PC-3 (cell line): Measurements from ENCODE around the gene SLC38A4. TPM values are rescaled to one million over a fixed set of nuclear protein-coding genes. Genes with fewer than 3 reads are reported as not detected.

Experiments
- ATAC-seq: fragments of 200-7000 bp; cut with Tn5 transposase; 2 replicates; pipeline ENCODE4 v1.9.1; 2020; ENCODE audit warnings: mild to moderate bottlenecking, moderate library complexity
- BruUV-seq: library from RNA; stranded (reverse); fragments of 400-500 nt; replicated peaks from 2 replicates; lab custom pipeline; 2021; lab: Mats Ljungman, UMichigan
- CTCF ChIA-PET: fragments of 300-600 bp; sonication (Branson Sonifier 250); formaldehyde crosslinking; loops from one replicate; lab custom pipeline; 2022; ENCODE audit warnings: antibody characterized with exemption; lab: Charles Lee
- POLR2A ChIA-PET: fragments of 300-600 bp; sonication (Branson Sonifier 250); formaldehyde crosslinking; loops from one replicate; lab custom pipeline; 2022; ENCODE audit warnings: antibody characterized with exemption; ENCODE audit not compliant: unreplicated experiment; lab: Charles Lee
- DNase-seq: peaks from one replicate; pipeline ENCODE4 v3.0.0-alpha.2; 2015
- H2AFZ ChIP-seq: fragments of 300-600 bp; sonication (generic); 2 replicates; pipeline ENCODE4 v1.6.0; 2016; ENCODE audit warnings: antibody characterized with exemption, low read length
- H3F3A ChIP-seq: fragments of 300-600 bp; sonication (generic); one replicate; pipeline ENCODE4 v1.6.0; 2017; ENCODE audit warnings: antibody characterized with exemption, low read length, control low read depth, mild to moderate bottlenecking; ENCODE audit not compliant: unreplicated experiment
- H3K27ac ChIP-seq: fragments of 300-600 bp; sonication (generic); 2 replicates; pipeline ENCODE4 v1.5.1; 2016; ENCODE audit warnings: mild to moderate bottlenecking, low read length
- H3K27me3 ChIP-seq: fragments of 300-600 bp; sonication (generic); 2 replicates; pipeline ENCODE4 v1.6.1; 2016; ENCODE audit warnings: low read length, mixed read lengths
- H3K36me3 ChIP-seq: fragments of 300-600 bp; sonication (generic); 2 replicates; pipeline ENCODE4 v1.6.1; 2016; ENCODE audit warnings: low read depth, mixed run types, low read length, mixed read lengths
- H3K4me1 ChIP-seq: fragments of 300-600 bp; sonication (generic); 2 replicates; pipeline ENCODE4 v1.5.1; 2016; ENCODE audit warnings: low read length; ENCODE audit not compliant: insufficient read depth
- H3K4me2 ChIP-seq: fragments of 300-600 bp; sonication (generic); 2 replicates; pipeline ENCODE4 v1.6.0; 2016; ENCODE audit warnings: low read length
- H3K4me3 ChIP-seq: fragments of 300-600 bp; sonication (generic); 2 replicates; pipeline ENCODE4 v1.5.1; 2016; ENCODE audit warnings: mild to moderate bottlenecking, low read length, mixed read lengths
- H3K79me2 ChIP-seq: fragments of 300-600 bp; sonication (generic); 2 replicates; pipeline ENCODE4 v1.6.1; 2017; ENCODE audit warnings: low read length, mixed read lengths
- H3K9ac ChIP-seq: fragments of 300-600 bp; sonication (generic); 2 replicates; pipeline ENCODE4 v1.6.0; 2016; ENCODE audit warnings: mild to moderate bottlenecking, low read length
- H3K9me2 ChIP-seq: fragments of 300-600 bp; sonication (generic); replicated peaks from 2 replicates; pipeline ENCODE4 v1.6.1; 2016; ENCODE audit warnings: mixed run types, low read length, mixed read lengths
- H3K9me3 ChIP-seq: fragments of 300-600 bp; sonication (generic); 2 replicates; pipeline ENCODE4 v1.6.1; 2016; ENCODE audit warnings: low read length, mixed read lengths
- H4K20me1 ChIP-seq: fragments of 300-600 bp; sonication (generic); 2 replicates; pipeline ENCODE4 v1.6.1; 2016; ENCODE audit warnings: low read length, mixed read lengths
- EZH2 ChIP-seq: fragments of 300-600 bp; sonication (generic); IDR thresholded peaks from one replicate; pipeline ENCODE4 v1.6.1; 2017; ENCODE audit warnings: antibody characterized with exemption, mild to moderate bottlenecking, low read length; ENCODE audit not compliant: unreplicated experiment
- EZH2phosphoT487 ChIP-seq: fragments of 300-600 bp; sonication (generic); IDR thresholded peaks from 2 replicates; pipeline ENCODE4 v1.6.1; 2018; ENCODE audit warnings: mild to moderate bottlenecking, antibody characterized with exemption, low read length, borderline replicate concordance
- intact Hi-C: fragments of 100-400 bp; cut with micrococcal nuclease; formaldehyde crosslinking; loops from 2 replicates; pipeline ENCODE4 v1.9.0; 2023
- total RNA-seq: library from RNA; depleted of rRNA; stranded (reverse); fragments of >200 nt; gene quantifications from 2 replicates; pipeline ENCODE4 v1.2.3, GENCODE V29; 2014
- TF ChIP-seq, protein P1 (sequence below): fragments of 300-600 bp; sonication (generic); conservative IDR thresholded peaks from 2 replicates; pipeline ENCODE4 v1.5.1; 2017; ENCODE audit warnings: antibody characterized with exemption, low read depth, mild to moderate bottlenecking, low read length

Gene SLC38A4
- total RNA-seq, 1 experiment from 2014 or later, result not detected

DNA sequence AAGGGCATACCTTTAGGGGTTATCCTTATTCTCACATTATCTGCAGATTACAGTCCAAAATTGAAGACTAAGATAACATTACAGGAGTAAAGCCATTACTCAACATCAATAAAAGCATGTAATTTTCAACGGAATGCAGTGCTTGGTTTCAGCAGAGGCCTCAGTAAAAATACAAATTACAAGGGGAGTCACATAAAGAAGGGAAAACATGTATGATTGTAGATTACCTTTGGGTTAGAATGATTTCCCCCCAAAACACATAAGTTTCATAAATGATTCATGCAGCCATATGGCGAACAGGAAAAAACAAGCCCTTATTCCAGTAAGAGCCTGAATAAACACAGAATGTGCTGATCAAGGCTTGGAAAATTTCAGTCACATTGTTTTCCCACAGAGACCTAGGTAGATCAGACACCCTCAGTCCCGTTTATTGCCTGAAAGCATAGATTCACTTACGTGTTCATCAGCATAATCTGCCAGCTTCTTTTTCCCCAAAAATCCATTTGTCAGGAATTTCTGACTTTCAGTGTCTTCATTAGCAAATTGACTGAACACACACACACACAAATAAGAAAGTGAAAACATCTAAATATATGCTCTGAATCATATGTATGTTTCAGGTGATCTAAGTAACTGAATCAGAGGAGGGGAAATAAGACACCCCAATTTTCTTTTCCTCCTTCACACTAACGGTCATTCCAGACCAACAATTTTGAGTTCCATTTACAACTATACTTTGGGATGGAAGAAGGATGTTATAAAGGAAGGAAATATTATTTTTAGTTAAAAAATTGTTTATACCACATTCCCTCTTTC, 37.5 kb downstream of the SLC38A4 start:
- Histone ChIP-seq H3K27me3 (no peaks in the 10 kb centered on the region), H3F3A (no peaks in the 10 kb centered on the region), H3K9me3 (no peaks in the 10 kb centered on the region), H3K9me2 (no peaks in the 10 kb centered on the region), H3K9ac (no peak overlapping the region), H2AFZ (no peak overlapping the region), H3K36me3 (no peaks in the 10 kb centered on the region), H4K20me1 (no peaks in the 10 kb centered on the region), H3K4me1 (peaks cover 22% of the 10 kb centered on the region), H3K4me2 (no peak overlapping the region), H3K27ac (no peak overlapping the region), H3K79me2 (no peaks in the 10 kb centered on the region), H3K4me3 (no peak overlapping the region)
- BruUV-seq, result no TSS peak
- DNase-seq (no peak), ATAC-seq (no peak)
- intact Hi-C loops, result no loop called here
- no peak for TF ChIP-seq EZH2phosphoT487
- TF ChIP-seq, protein P1, sequence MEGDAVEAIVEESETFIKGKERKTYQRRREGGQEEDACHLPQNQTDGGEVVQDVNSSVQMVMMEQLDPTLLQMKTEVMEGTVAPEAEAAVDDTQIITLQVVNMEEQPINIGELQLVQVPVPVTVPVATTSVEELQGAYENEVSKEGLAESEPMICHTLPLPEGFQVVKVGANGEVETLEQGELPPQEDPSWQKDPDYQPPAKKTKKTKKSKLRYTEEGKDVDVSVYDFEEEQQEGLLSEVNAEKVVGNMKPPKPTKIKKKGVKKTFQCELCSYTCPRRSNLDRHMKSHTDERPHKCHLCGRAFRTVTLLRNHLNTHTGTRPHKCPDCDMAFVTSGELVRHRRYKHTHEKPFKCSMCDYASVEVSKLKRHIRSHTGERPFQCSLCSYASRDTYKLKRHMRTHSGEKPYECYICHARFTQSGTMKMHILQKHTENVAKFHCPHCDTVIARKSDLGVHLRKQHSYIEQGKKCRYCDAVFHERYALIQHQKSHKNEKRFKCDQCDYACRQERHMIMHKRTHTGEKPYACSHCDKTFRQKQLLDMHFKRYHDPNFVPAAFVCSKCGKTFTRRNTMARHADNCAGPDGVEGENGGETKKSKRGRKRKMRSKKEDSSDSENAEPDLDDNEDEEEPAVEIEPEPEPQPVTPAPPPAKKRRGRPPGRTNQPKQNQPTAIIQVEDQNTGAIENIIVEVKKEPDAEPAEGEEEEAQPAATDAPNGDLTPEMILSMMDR, result no peak
- no peak for TF ChIP-seq EZH2
- POLR2A ChIA-PET, result no interaction called here
- CTCF ChIA-PET, result no interaction called here

DNA sequence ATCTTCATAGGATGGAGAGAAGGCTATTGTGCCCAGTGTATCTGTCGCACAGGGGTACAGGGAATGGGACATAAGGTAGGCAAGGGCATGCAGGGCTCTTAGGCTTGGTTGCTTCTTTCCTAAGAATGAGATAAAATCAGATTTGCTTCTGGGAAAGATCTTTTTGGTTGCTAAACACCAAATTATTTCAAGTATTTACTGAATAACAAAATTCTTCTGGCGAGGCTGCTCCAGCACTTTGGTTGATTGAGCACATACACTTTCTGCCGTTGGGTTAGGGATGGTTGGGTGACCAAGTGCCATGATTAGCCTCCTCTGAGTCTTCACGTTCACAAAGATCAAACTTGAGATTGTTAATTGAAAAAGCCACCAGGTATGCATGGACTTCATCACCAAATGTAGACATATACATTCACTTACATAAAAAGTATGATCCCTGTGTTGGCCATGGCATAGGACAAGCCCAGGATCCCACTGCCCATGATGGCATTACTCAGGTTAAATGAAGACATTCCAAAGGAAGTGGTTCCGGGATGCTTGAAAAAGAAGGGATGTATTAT, 38.2 kb downstream of the SLC38A4 start:
- no peak overlapping the region for H3K27ac ChIP-seq
- H3K9me3 ChIP-seq, result no peaks in the 10 kb centered on the region
- H3K9ac ChIP-seq, result no peak overlapping the region
- no peak for TF ChIP-seq EZH2phosphoT487
- TF ChIP-seq EZH2, result no peak
- TF ChIP-seq, protein P1, result no peak
- no peak overlapping the region for H3K4me3 ChIP-seq
- no peaks in the 10 kb centered on the region for H3K36me3 ChIP-seq
- DNase-seq, result no peak
- POLR2A ChIA-PET, result no interaction called here
- H3F3A ChIP-seq, result no peaks in the 10 kb centered on the region
- no peak overlapping the region for H3K4me2 ChIP-seq
- no peaks in the 10 kb centered on the region for H4K20me1 ChIP-seq
- H3K27me3 ChIP-seq, result no peaks in the 10 kb centered on the region
- peaks cover 22% of the 10 kb centered on the region for H3K4me1 ChIP-seq
- no peaks in the 10 kb centered on the region for H3K9me2 ChIP-seq
- H2AFZ ChIP-seq, result no peak overlapping the region
- CTCF ChIA-PET, result no interaction called here
- H3K79me2 ChIP-seq, result no peaks in the 10 kb centered on the region
- intact Hi-C loops, result no loop called here
- BruUV-seq, result no TSS peak
- no peak for ATAC-seq

DNA sequence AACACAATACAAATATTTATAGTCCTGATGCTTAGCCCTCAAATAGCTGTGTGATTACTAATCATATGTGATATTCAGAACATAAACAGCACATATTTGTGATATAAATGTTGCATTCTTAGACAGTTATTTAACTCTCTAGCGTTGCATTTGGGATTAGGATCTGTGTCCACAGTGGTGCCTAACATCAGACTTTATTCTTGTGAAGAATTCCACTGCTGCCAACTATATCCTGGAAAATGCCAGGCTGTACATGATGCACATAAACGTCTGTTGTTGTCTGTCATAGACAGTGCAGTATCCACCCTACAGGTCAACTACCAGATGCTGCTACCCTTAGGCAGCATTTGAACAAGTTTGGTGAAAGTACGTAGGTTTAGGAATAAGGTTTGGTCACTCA, 39.0 kb downstream of the SLC38A4 start:
- ChIA-PET CTCF (no interaction called here), POLR2A (interaction anchor here (0.5 to 0.6 kb wide), 3 partner anchors 99 to 400 kb away, joined by 3 to 4 read pairs (median 4); no protein-coding TSS in a partner anchor)
- Histone ChIP-seq H3K27ac (no peak overlapping the region), H3K36me3 (no peaks in the 10 kb centered on the region), H2AFZ (no peak overlapping the region), H3K9me3 (no peaks in the 10 kb centered on the region), H3K9ac (no peak overlapping the region), H3K4me2 (no peak overlapping the region), H3K4me1 (peaks cover 22% of the 10 kb centered on the region), H3K9me2 (no peaks in the 10 kb centered on the region), H4K20me1 (no peaks in the 10 kb centered on the region), H3K79me2 (no peaks in the 10 kb centered on the region), H3K4me3 (no peak overlapping the region), H3F3A (no peaks in the 10 kb centered on the region), H3K27me3 (no peaks in the 10 kb centered on the region)
- ATAC-seq (peak; percentile 65), DNase-seq (peak; percentile 58)
- intact Hi-C loops, result no loop called here
- TF ChIP-seq EZH2phosphoT487, result no peak
- TF ChIP-seq, protein P1, result no peak
- no peak for TF ChIP-seq EZH2
- BruUV-seq, result no TSS peak
